Neural cell (in vitro differentiated cells): Measurements from ENCODE around the gene PRRG2.
A peak's percentile ranks its signal among the peaks of the same experiment; 100 is the strongest.

Experiments
- EP300 ChIP-seq: fragments of 450-650 bp; conservative IDR thresholded peaks from 2 replicates; pipeline ENCODE4 v1.6.1; 2014; ENCODE audit warnings: antibody characterized with exemption, mild to moderate bottlenecking, moderate library complexity; ENCODE audit not compliant: poor library complexity, severe bottlenecking
- EZH2 ChIP-seq: fragments of 200-600, 300-800 bp; shearing (Covaris generic), sonication (generic); IDR thresholded peaks from 2 replicates; pipeline ENCODE4 v1.6.1; 2014; ENCODE audit warnings: antibody characterized with exemption, low read length, borderline replicate concordance, mild to moderate bottlenecking; ENCODE audit not compliant: insufficient read depth, poor library complexity, severe bottlenecking
- MXI1 ChIP-seq: fragments of 450-650 bp; conservative IDR thresholded peaks from 2 replicates; pipeline ENCODE4 v1.6.1; 2014; ENCODE audit warnings: antibody characterized with exemption, mild to moderate bottlenecking; ENCODE audit not compliant: poor library complexity, severe bottlenecking
- POLR2AphosphoS5 ChIP-seq: IDR thresholded peaks from 2 replicates; pipeline ENCODE4 v1.6.1; 2012
- RAD21 ChIP-seq: fragments of 450-650 bp; conservative IDR thresholded peaks from 2 replicates; pipeline ENCODE4 v1.6.1; 2014; ENCODE audit warnings: antibody characterized with exemption, mild to moderate bottlenecking, moderate library complexity
- SMC3 ChIP-seq: fragments of 450-650 bp; conservative IDR thresholded peaks from 2 replicates; pipeline ENCODE4 v1.6.1; 2014; ENCODE audit warnings: antibody characterized with exemption, mild to moderate bottlenecking, moderate library complexity; ENCODE audit not compliant: poor library complexity
- TAF1 ChIP-seq: IDR thresholded peaks from 2 replicates; pipeline ENCODE4 v1.6.1; 2012; ENCODE audit warnings: low read depth
- TF ChIP-seq, protein P1 (sequence below): fragments of 450-650 bp; IDR thresholded peaks from 2 replicates; pipeline ENCODE4 v1.5.1; 2014; ENCODE audit warnings: antibody characterized with exemption, mild to moderate bottlenecking, moderate library complexity; ENCODE audit not compliant: poor library complexity, severe bottlenecking
- TF ChIP-seq, protein P2 (sequence below): IDR thresholded peaks from 2 replicates; pipeline ENCODE4 v1.6.1; 2012; ENCODE audit warnings: borderline replicate concordance

DNA sequence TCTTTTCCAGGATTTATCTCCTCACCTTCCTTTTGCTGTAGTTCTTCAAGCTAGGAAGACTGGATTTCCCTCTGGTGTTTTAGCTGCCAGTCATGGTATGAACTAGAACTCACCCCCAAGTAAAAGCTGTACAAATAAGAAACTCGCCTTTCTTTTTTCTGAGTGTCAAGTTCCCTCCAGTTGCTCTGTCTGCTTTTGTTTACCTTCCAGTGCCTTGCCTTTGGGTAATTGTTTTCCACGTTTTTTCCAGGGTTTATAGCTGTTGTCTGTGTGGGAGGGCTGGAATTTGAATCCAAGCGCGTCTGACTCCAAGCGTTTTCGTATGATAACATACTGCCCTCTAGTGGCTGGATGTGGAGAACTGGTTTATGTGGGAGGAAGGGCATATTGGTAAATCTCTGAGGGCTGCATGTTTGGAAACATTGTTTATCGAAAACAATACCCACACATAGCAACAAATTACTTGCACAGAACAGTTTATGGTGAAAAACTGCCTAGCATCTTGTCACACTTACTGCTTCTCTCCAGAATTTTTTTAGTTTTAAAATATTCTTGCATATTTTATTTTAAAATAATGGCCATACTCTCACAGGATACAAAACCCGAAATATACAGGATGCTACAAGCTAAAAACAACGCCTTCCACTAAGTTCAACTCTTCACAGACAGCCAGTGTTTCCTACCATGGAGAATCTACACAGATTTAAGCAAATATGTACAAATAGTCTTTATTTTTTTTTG lies 34.1 kb upstream of the PRRG2 start:
- TF ChIP-seq EP300 = no peak
- TF ChIP-seq, protein P1, sequence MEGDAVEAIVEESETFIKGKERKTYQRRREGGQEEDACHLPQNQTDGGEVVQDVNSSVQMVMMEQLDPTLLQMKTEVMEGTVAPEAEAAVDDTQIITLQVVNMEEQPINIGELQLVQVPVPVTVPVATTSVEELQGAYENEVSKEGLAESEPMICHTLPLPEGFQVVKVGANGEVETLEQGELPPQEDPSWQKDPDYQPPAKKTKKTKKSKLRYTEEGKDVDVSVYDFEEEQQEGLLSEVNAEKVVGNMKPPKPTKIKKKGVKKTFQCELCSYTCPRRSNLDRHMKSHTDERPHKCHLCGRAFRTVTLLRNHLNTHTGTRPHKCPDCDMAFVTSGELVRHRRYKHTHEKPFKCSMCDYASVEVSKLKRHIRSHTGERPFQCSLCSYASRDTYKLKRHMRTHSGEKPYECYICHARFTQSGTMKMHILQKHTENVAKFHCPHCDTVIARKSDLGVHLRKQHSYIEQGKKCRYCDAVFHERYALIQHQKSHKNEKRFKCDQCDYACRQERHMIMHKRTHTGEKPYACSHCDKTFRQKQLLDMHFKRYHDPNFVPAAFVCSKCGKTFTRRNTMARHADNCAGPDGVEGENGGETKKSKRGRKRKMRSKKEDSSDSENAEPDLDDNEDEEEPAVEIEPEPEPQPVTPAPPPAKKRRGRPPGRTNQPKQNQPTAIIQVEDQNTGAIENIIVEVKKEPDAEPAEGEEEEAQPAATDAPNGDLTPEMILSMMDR = peak; percentile 93
- peak; percentile 90 for TF ChIP-seq RAD21
- TF ChIP-seq POLR2AphosphoS5 = no peak
- no peak for TF ChIP-seq EZH2
- peak; percentile 84 for TF ChIP-seq MXI1
- TF ChIP-seq, protein P2, sequence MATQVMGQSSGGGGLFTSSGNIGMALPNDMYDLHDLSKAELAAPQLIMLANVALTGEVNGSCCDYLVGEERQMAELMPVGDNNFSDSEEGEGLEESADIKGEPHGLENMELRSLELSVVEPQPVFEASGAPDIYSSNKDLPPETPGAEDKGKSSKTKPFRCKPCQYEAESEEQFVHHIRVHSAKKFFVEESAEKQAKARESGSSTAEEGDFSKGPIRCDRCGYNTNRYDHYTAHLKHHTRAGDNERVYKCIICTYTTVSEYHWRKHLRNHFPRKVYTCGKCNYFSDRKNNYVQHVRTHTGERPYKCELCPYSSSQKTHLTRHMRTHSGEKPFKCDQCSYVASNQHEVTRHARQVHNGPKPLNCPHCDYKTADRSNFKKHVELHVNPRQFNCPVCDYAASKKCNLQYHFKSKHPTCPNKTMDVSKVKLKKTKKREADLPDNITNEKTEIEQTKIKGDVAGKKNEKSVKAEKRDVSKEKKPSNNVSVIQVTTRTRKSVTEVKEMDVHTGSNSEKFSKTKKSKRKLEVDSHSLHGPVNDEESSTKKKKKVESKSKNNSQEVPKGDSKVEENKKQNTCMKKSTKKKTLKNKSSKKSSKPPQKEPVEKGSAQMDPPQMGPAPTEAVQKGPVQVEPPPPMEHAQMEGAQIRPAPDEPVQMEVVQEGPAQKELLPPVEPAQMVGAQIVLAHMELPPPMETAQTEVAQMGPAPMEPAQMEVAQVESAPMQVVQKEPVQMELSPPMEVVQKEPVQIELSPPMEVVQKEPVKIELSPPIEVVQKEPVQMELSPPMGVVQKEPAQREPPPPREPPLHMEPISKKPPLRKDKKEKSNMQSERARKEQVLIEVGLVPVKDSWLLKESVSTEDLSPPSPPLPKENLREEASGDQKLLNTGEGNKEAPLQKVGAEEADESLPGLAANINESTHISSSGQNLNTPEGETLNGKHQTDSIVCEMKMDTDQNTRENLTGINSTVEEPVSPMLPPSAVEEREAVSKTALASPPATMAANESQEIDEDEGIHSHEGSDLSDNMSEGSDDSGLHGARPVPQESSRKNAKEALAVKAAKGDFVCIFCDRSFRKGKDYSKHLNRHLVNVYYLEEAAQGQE = no peak
- TF ChIP-seq TAF1 = no peak
- TF ChIP-seq SMC3 = peak; percentile 86
